ENCODE results near the gene ARL5B. TPM values are rescaled to one million over a fixed set of nuclear protein-coding genes. Genes with fewer than 3 reads are reported as not detected.

Gene ARL5B
- total RNA-seq, 1 experiment from 2014 or later = 8.7 TPM

- no peak for DNase-seq (ENCODE audit: low read depth)
These were observed 40.9 kb downstream of the ARL5B start for GRCh38 chr10:18699849-18700840.

GRCh38 chr10:18703521-18703920, 44.3 kb downstream of the ARL5B start:
- DNase-seq (ENCODE audit: low read depth) = no peak

GRCh38 chr10:18710201-18710653, 51.0 kb downstream of the ARL5B start:
- DNase-seq (ENCODE audit: low read depth) = no peak

- DNase-seq (ENCODE audit: low read depth) = peak; percentile 82
These were observed 53.8 kb downstream of the ARL5B start for GRCh38 chr10:18713077-18713476.

GRCh38 chr10:18718991-18719390, 59.8 kb downstream of the ARL5B start:
- no peak for DNase-seq (ENCODE audit: low read depth)

- DNase-seq (ENCODE audit: low read depth) = peak; percentile 1
These were observed 60.6 kb downstream of the ARL5B start for GRCh38 chr10:18719811-18720210.

- DNase-seq (ENCODE audit: low read depth) = no peak
These were observed 61.8 kb downstream of the ARL5B start for GRCh38 chr10:18721067-18721466.

GRCh38 chr10:18723801-18724200, 64.6 kb downstream of the ARL5B start:
- DNase-seq (ENCODE audit: low read depth) = no peak

Other genes with a start within 250 kb of the ARL5B start
- 4.5 and 5.7 TPM in 2 replicates for gene NSUN6, start 7.8 kb upstream of the ARL5B start, total RNA-seq (2014; rRNA removed; shearing (Covaris generic))

Data from M059J (cell line).